Spleen (tissue), 7 donors: ENCODE results near the gene NAALADL2.

Experiments
- POLR2A ChIP-seq, 3 donors: fragments of 450-650 bp; IDR thresholded peaks; one replicate each; pipeline ENCODE4 v1.5.1; 2017; ENCODE audit warnings: antibody characterized with exemption in 3 of 3, mild to moderate bottlenecking in 1 of 3
- POLR2AphosphoS5 ChIP-seq, 3 donors: sonication (generic); formaldehyde crosslinking; IDR thresholded peaks; one replicate each; pipeline ENCODE4 v1.5.1; 2017; ENCODE audit warnings: antibody characterized with exemption in 3 of 3
- TF ChIP-seq, protein P1 (sequence below), 11 experiments: fragments of 200-600 bp in 7 of 11; fragments of 450-650 bp in 4 of 11; sonication (generic) in 4 of 11; IDR thresholded peaks in 8 of 11; conservative IDR thresholded peaks in 3 of 11; 1 replicate in 7 of 11; 2 replicates in 4 of 11; pipeline versions ENCODE4 v1.4.0 to v1.8.0; 2016 to 2021; ENCODE audit warnings: antibody characterized with exemption in 11 of 11, inconsistent platforms in 4 of 11, mild to moderate bottlenecking in 1 of 11
- donor health status: DM: no; HTN: no; CAD: no; lungs with moderate emphysema.
- donor health status: DM: no; HTN: no; CAD: no.
- donor health status: DM: no; HTN: no; CAD: no.

DNA sequence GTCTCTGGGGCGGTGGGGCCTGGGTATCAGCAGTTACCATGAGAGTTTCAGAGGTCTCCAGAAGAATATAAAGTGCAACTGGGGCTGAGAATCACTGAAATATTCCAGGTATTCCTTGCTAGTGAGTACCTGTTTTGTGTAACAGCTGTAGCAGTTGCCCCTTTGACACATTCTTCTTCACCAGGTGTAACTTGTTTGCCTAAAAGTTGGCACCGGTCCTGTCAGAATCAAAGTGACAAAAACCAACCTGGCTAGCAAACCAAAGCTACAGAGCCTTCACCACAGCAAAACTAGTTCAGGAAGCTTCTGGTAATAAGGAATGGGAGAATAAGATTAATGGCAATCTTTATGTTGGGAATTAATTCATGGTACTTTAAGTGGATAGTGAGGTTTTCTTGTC lies 296.0 kb downstream of the NAALADL2 start:
- TF ChIP-seq, protein P1, sequence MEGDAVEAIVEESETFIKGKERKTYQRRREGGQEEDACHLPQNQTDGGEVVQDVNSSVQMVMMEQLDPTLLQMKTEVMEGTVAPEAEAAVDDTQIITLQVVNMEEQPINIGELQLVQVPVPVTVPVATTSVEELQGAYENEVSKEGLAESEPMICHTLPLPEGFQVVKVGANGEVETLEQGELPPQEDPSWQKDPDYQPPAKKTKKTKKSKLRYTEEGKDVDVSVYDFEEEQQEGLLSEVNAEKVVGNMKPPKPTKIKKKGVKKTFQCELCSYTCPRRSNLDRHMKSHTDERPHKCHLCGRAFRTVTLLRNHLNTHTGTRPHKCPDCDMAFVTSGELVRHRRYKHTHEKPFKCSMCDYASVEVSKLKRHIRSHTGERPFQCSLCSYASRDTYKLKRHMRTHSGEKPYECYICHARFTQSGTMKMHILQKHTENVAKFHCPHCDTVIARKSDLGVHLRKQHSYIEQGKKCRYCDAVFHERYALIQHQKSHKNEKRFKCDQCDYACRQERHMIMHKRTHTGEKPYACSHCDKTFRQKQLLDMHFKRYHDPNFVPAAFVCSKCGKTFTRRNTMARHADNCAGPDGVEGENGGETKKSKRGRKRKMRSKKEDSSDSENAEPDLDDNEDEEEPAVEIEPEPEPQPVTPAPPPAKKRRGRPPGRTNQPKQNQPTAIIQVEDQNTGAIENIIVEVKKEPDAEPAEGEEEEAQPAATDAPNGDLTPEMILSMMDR (IDR thresholded peaks at IDR 0.05 in 8 of 11, conservative IDR thresholded peaks at IDR 0.05 in 3 of 11), result no peak
- TF ChIP-seq POLR2A (IDR thresholded peaks at IDR 0.05), result no peak
- no peak for TF ChIP-seq POLR2AphosphoS5 (IDR thresholded peaks at IDR 0.05)
